A549 (cell line): ENCODE data around the gene PIGU. TPM values are rescaled to one million over a fixed set of nuclear protein-coding genes. Genes with fewer than 3 reads are reported as not detected.
A peak's percentile ranks its signal among the peaks of the same experiment; 100 is the strongest.

Source experiments
- ATAC-seq, 2 experiments: fragments of 200-7000 bp in 1 of 2; fragments of >200 bp in 1 of 2; cut with Nextera tagmentation in 1 of 2; cut with Tn5 transposase in 1 of 2; 3 replicates each; pipeline versions ENCODE4 v1.8.0 to v1.9.1; 2018 to 2020; ENCODE audit warnings: mild to moderate bottlenecking in 1 of 2, moderate library complexity in 1 of 2
- CTCF ChIA-PET: fragments of 300-600 bp; sonication (Branson Sonifier 250); formaldehyde crosslinking; extraction: SDS; loops from one replicate; lab custom pipeline; 2021; ENCODE audit warnings: antibody characterized with exemption, inconsistent platforms; lab: Yijun Ruan, JAX
- POLR2A ChIA-PET: fragments of 350-600 bp; formaldehyde crosslinking; extraction: SDS; loops from one replicate; lab custom pipeline; 2021; ENCODE audit warnings: antibody characterized with exemption, inconsistent platforms; lab: Yijun Ruan, JAX
- DNase-seq, 2 experiments: peaks; one replicate each; pipeline versions ENCODE4 v3.0.0 to v3.0.0-alpha.2; 2011 to 2016; ENCODE audit warnings: low read depth in 1 of 2, low spot score in 1 of 2
- FAIRE-seq: peaks from 2 replicates; lab custom pipeline; 2011; peaks lifted over from hg19 to GRCh38; lab: Jason Lieb, UNC
- H3K27ac ChIP-seq, 2 experiments: fragments of >200 bp; sonication (Bioruptor Twin); formaldehyde crosslinking; 3 replicates each; pipeline ENCODE4 v1.5.1; 2016 to 2017
- H3K4me1 ChIP-seq: fragments of >200 bp; sonication (Bioruptor Twin); formaldehyde crosslinking; 3 replicates; pipeline ENCODE4 v1.6.1; 2016
- H3K4me2 ChIP-seq: fragments of >200 bp; sonication (Bioruptor Twin); formaldehyde crosslinking; 3 replicates; pipeline ENCODE4 v1.6.1; 2016
- H3K4me3 ChIP-seq: fragments of >200 bp; sonication (Bioruptor Twin); formaldehyde crosslinking; 3 replicates; pipeline ENCODE4 v1.5.1; 2016
- H3K9me3 ChIP-seq: fragments of >200 bp; sonication (Bioruptor Twin); formaldehyde crosslinking; 3 replicates; pipeline ENCODE4 v1.6.1; 2016
- CEBPB ChIP-seq, 2 experiments: fragments of >200 bp in 1 of 2; sonication (Bioruptor Twin) in 1 of 2; formaldehyde crosslinking in 1 of 2; IDR thresholded peaks; 2 replicates each; pipeline ENCODE4 v1.6.1; 2012 to 2016
- CHD4 ChIP-seq: fragments of 200-600 bp; sonication (generic); IDR thresholded peaks from 2 replicates; pipeline ENCODE4 v1.6.1; 2016; ENCODE audit warnings: antibody characterized with exemption, mild to moderate bottlenecking, borderline replicate concordance
- E2F6 ChIP-seq: IDR thresholded peaks from 2 replicates; pipeline ENCODE4 v1.6.1; 2012; ENCODE audit warnings: low read depth, borderline replicate concordance
- ELK1 ChIP-seq: fragments of 150-350 bp; IDR thresholded peaks from 2 replicates; pipeline ENCODE4 v1.6.1; 2014; ENCODE audit warnings: low read depth, mild to moderate bottlenecking, low read length
- FOXS1 ChIP-seq: fragments of 250-450 bp; sonication (Bioruptor Pico); IDR thresholded peaks from 2 replicates; pipeline ENCODE4 v1.5.0; 2020; ENCODE audit warnings: mild to moderate bottlenecking, moderate library complexity
- GATA3 ChIP-seq: IDR thresholded peaks from 2 replicates; pipeline ENCODE4 v1.6.1; 2012; ENCODE audit warnings: borderline replicate concordance
- HDAC2 ChIP-seq: fragments of 200-600 bp; sonication (generic); IDR thresholded peaks from 2 replicates; pipeline ENCODE4 v1.6.1; 2016
- KDM5A ChIP-seq: fragments of 200-600 bp; sonication (generic); IDR thresholded peaks from 2 replicates; pipeline ENCODE4 v1.6.1; 2016; ENCODE audit warnings: antibody characterized with exemption, mild to moderate bottlenecking
- MAFK ChIP-seq: fragments of 450-650 bp; IDR thresholded peaks from 2 replicates; pipeline ENCODE4 v1.6.1; 2014; ENCODE audit not compliant: partially characterized antibody
- MAX ChIP-seq: IDR thresholded peaks from 2 replicates; pipeline ENCODE4 v1.6.1; 2012
- POLR2A ChIP-seq: IDR thresholded peaks from 2 replicates; pipeline ENCODE4 v1.6.1; 2012; ENCODE audit warnings: mild to moderate bottlenecking, low read length
- REST ChIP-seq: fragments of 200-600 bp; sonication (generic); IDR thresholded peaks from 2 replicates; pipeline ENCODE4 v1.6.1; 2016; ENCODE audit warnings: antibody characterized with exemption, mild to moderate bottlenecking, moderate library complexity
- TFCP2L1 ChIP-seq: fragments of 250-450 bp; sonication (Bioruptor Pico); IDR thresholded peaks from 2 replicates; pipeline ENCODE4 v1.5.0; 2021; ENCODE audit warnings: mild to moderate bottlenecking
- USF2 ChIP-seq: fragments of 450-650 bp; IDR thresholded peaks from 2 replicates; pipeline ENCODE4 v1.6.1; 2014; ENCODE audit warnings: antibody characterized with exemption
- ZNF302 ChIP-seq: fragments of 250-450 bp; sonication (Bioruptor Pico); IDR thresholded peaks from 2 replicates; pipeline ENCODE4 v1.9.0; 2021; ENCODE audit warnings: inconsistent platforms, mild to moderate bottlenecking, moderate library complexity
- WGBS: methylation state at CpG from one replicate; pipeline ENCODE4 v1.1.6; 2017; ENCODE audit errors: missing lambda C conversion rate; 5-methylcytosine and 5-hydroxymethylcytosine counted together
- polyA plus RNA-seq, 4 experiments: library from polyadenylated mRNA; depleted of rRNA in 3 of 4; stranded (reverse); fragments of >200 nt; fragmentation: RNase III in 1 of 4; extraction: RNeasy Plus Mini Kit Qiagen cat#74134 plus additional on column Dnase treatment in 1 of 4; gene quantifications; 2 replicates in 3 of 4; 3 replicates in 1 of 4; pipeline ENCODE4 v1.2.3, GENCODE V29; 2011 to 2017

Gene PIGU
- polyA plus RNA-seq, 2 of the 4 experiments (the other 2 are of a cell fraction), result 27.8 to 103 TPM

- FAIRE-seq (no peak), DNase-seq (no peak), ATAC-seq (no peak)
- TF ChIP-seq MAFK (no peak), CEBPB (IDR thresholded peaks at IDR 0.05) (0 out of 4 replicates have a peak, but pooled peaks of 1 of the 2 experiments have one; percentile 18), REST (no peak)
- Histone ChIP-seq H3K4me1 (peaks cover 22% of the 10 kb centered on the region), H3K27ac (no peak overlapping the region), H3K4me2 (0 out of 3 replicates have a peak overlapping the region, but pooled peaks have one; percentile 5), H3K4me3 (no peak overlapping the region), H3K9me3 (no peaks in the 10 kb centered on the region)
- ChIA-PET CTCF (interaction anchor here (0.7 to 1.5 kb wide), 7 partner anchors 15 to 412 kb away, joined by 3 to 6 read pairs (median 4); no protein-coding TSS in a partner anchor), POLR2A (no interaction called here)
- 42% methylated on average over 3 of the region's 3 CpGs for WGBS
Observed at GRCh38 chr20:34634392-34634791, 42.5 kb downstream of the PIGU start.

GRCh38 chr20:34632870-34633452, 43.9 kb downstream of the PIGU start:
- H3K9me3 ChIP-seq, result no peaks in the 10 kb centered on the region
- H3K4me2 ChIP-seq, result no peak overlapping the region
- no peak overlapping the region for H3K27ac ChIP-seq
- ChIA-PET CTCF (no interaction called here), POLR2A (no interaction called here)
- TF ChIP-seq KDM5A (no peak), ZNF302 (no peak), TFCP2L1 (no peak), CHD4 (no peak), USF2 (no peak)
- peaks cover 22% of the 10 kb centered on the region for H3K4me1 ChIP-seq
- WGBS, result 83% methylated on average over 3 of the region's 3 CpGs
- FAIRE-seq, result no peak
- no peak overlapping the region for H3K4me3 ChIP-seq
- ATAC-seq, result no peak
- no peak for DNase-seq

- no peak for TF ChIP-seq GATA3
- no peak for TF ChIP-seq HDAC2
- no peak for TF ChIP-seq ELK1
- TF ChIP-seq USF2, result no peak
- no peak for TF ChIP-seq REST
- TF ChIP-seq FOXS1, result no peak
- no peak for TF ChIP-seq POLR2A
- TF ChIP-seq ZNF302, result no peak
- TF ChIP-seq E2F6, result no peak
- TF ChIP-seq MAX, result no peak
- DNase-seq, result no peak
- no peak for FAIRE-seq
- Histone ChIP-seq H3K4me3 (no peak overlapping the region), H3K9me3 (no peaks in the 10 kb centered on the region), H3K4me1 (peaks cover 23% of the 10 kb centered on the region), H3K27ac (no peak overlapping the region), H3K4me2 (no peak overlapping the region)
- WGBS, result 86% methylated on average over 1 of the region's 1 CpG
- CTCF ChIA-PET, result interaction anchor here (1.5 kb wide), 1 partner anchor 51 kb away, joined by 4 read pairs; no protein-coding TSS in a partner anchor
- POLR2A ChIA-PET, result no interaction called here
- no peak for ATAC-seq
Observed at GRCh38 chr20:34629904-34630303, 47.0 kb downstream of the PIGU start.
